ENCODE results near the gene LRP1B.

GRCh38 chr2:142134911-142135310 lies 4.1 kb upstream of the LRP1B start:
- no peak for TF ChIP-seq CTCF (IDR thresholded peaks at IDR 0.05)
- no peak for TF ChIP-seq POLR2A (IDR thresholded peaks at IDR 0.05)
- TF ChIP-seq EP300 (IDR thresholded peaks at IDR 0.05): no peak

All from tibial nerve (tissue), 4 donors.